Measurements from ENCODE around the gene TIFAB.

Gene TIFAB

DNA sequence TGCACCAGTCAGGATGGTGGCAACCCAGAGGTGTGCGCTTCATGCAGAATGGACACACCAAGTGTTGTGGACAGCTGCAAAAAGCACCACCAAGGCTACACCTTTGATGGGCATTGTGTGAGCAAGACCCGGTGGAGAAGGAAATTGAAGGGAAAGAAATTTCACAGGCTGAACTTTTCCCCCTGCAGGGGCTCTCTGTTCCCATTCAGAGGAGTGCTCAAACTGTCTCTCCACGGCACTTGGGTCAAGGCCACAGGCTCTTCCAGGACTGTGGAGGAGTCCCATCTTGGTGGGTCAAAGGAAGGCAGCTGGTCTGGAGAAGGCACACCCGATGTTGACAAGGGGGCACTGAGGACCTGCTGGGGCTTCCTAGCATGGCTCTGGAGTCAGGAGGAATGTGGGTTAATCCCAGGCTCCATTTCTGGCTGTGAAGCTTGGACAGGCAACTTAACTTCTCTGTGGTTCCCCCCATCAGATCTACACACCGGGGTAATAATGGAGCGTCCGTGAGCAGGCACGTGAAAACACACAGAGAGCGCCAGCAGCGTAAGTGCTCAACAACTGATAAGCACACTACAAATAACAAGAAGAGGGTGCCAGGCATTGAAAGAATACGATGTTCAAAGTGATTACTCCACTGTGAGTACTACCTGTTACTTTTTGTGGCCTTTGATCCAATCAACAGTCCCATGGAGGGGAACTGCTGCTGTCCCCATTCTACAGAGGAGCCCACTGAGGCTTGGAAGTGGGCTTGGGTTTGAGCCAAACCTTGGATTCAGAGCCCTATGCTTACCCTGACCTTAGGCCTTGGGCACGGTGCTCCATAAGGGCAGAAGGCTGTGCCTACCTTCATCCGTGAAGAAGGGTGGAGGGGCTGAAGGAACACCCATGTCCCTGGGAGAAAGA lies 34.2 kb upstream of the TIFAB start:
- no peak overlapping the region for H2BK12ac ChIP-seq (ENCODE audit: low read length)
- peaks cover 1% of the 10 kb centered on the region for H3K79me1 ChIP-seq (ENCODE audit: low read depth, low read length)
- peaks cover 3% of the 10 kb centered on the region in 2 donors for H3K9me3 ChIP-seq (replicated peaks in 1 of 2; ENCODE audit: control insufficient read depth in 2 of 2, insufficient read depth in 1 of 2, low read depth in 1 of 2, low read length in 2 of 2)
- H2AFZ ChIP-seq (ENCODE audit: low read length) = no peak overlapping the region
- peaks cover 8 to 96% (median 80%) of the 10 kb centered on the region in 3 experiments for H3K27me3 ChIP-seq (ENCODE audit: control insufficient read depth in 3 of 3, insufficient read depth in 3 of 3, low read depth in 1 of 3, low read length in 3 of 3)
- no peaks in the 10 kb centered on the region for H3K36me3 ChIP-seq (replicated peaks in 1 of 2; ENCODE audit: control insufficient read depth in 2 of 2, insufficient read depth in 2 of 2, low read length in 2 of 2)
- H4K8ac ChIP-seq (ENCODE audit: low read depth, low read length) = no peak overlapping the region
- no peak for DNase-seq (ENCODE audit: low spot score)
- peak overlapping the region in 1 of 2 donors; percentile 48 for H3K4me3 ChIP-seq (ENCODE audit: low read length in 2 of 2)
- no peak overlapping the region for H4K91ac ChIP-seq (ENCODE audit: low read depth, low read length, poor library complexity)
- H3K4me1 ChIP-seq (ENCODE audit: control insufficient read depth in 2 of 2, insufficient read depth in 1 of 2, low read depth in 1 of 2, low read length in 2 of 2) = peaks cover 12 to 25% of the 10 kb centered on the region in 2 donors
- no peak overlapping the region for H2BK15ac ChIP-seq (ENCODE audit: low read length)
- no CpG with 5 or more reads among the region's 13 CpGs for WGBS, 2 donors (ENCODE audit: extremely low coverage in 2 of 2, insufficient read length in 2 of 2, insufficient replicate concordance in 1 of 2)
- H3K18ac ChIP-seq (ENCODE audit: low read length) = no peak overlapping the region
- H3K9ac ChIP-seq (ENCODE audit: low read depth, low read length, poor library complexity) = no peak overlapping the region
- H3K4ac ChIP-seq (ENCODE audit: low read length) = no peak overlapping the region
- H3K4me2 ChIP-seq (ENCODE audit: insufficient read depth, low read length, poor library complexity, severe bottlenecking) = no peak overlapping the region
- H3K23ac ChIP-seq (ENCODE audit: low read depth, low read length, poor library complexity) = no peak overlapping the region
- no peak overlapping the region for H3K14ac ChIP-seq (ENCODE audit: low read length)
- no peak overlapping the region for H3K27ac ChIP-seq (replicated peaks; ENCODE audit: low read length)
- H2BK120ac ChIP-seq (ENCODE audit: low read depth, low read length) = no peak overlapping the region
- no peak overlapping the region for H2BK5ac ChIP-seq (ENCODE audit: low read length)
- H2AK5ac ChIP-seq (ENCODE audit: low read depth, low read length) = peak overlapping the region; percentile 5

DNA sequence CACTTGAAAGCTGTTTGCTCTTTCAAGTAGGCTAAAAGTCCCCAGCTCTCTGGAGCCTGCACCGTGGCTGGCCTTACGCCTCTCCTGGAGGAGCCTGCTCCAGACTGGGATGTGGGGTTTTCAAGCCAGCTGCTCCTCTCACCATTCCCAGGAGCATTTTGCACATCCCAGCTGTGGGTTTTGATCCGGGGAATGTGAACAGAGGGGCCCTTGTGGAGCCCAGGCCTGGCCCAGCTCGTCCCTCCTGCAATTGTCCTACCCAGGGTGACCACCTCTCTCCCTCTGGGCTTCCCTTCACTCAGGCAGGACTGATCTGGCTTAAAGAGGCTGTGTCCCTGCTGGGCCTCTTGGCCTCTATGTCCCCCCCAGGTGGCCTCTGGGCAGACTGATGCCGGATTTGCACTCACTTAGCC lies 32.5 kb upstream of the TIFAB start:
- no peak overlapping the region for H3K23ac ChIP-seq (ENCODE audit: low read depth, low read length, poor library complexity)
- no peak overlapping the region for H3K4ac ChIP-seq (ENCODE audit: low read length)
- H2BK120ac ChIP-seq (ENCODE audit: low read depth, low read length) = no peak overlapping the region
- H4K8ac ChIP-seq (ENCODE audit: low read depth, low read length) = no peak overlapping the region
- no peak overlapping the region for H2BK5ac ChIP-seq (ENCODE audit: low read length)
- no peaks in the 10 kb centered on the region for H3K36me3 ChIP-seq (replicated peaks in 1 of 2; ENCODE audit: control insufficient read depth in 2 of 2, insufficient read depth in 2 of 2, low read length in 2 of 2)
- H3K4me2 ChIP-seq (ENCODE audit: insufficient read depth, low read length, poor library complexity, severe bottlenecking) = no peak overlapping the region
- DNase-seq (ENCODE audit: low spot score) = no peak
- no peak overlapping the region for H3K4me3 ChIP-seq (ENCODE audit: low read length in 2 of 2)
- H2BK15ac ChIP-seq (ENCODE audit: low read length) = no peak overlapping the region
- H3K14ac ChIP-seq (ENCODE audit: low read length) = no peak overlapping the region
- H4K91ac ChIP-seq (ENCODE audit: low read depth, low read length, poor library complexity) = no peak overlapping the region
- no peak overlapping the region for H2BK12ac ChIP-seq (ENCODE audit: low read length)
- H3K27me3 ChIP-seq (ENCODE audit: control insufficient read depth in 3 of 3, insufficient read depth in 3 of 3, low read depth in 1 of 3, low read length in 3 of 3) = peaks cover 4 to 87% (median 76%) of the 10 kb centered on the region in 3 experiments
- no peak overlapping the region for H3K9ac ChIP-seq (ENCODE audit: low read depth, low read length, poor library complexity)
- no peak overlapping the region for H3K18ac ChIP-seq (ENCODE audit: low read length)
- H3K4me1 ChIP-seq (ENCODE audit: control insufficient read depth in 2 of 2, insufficient read depth in 1 of 2, low read depth in 1 of 2, low read length in 2 of 2) = peaks cover 6 to 10% of the 10 kb centered on the region in 2 donors
- no peak overlapping the region for H2AK5ac ChIP-seq (ENCODE audit: low read depth, low read length)
- no CpG with 5 or more reads among the region's 5 CpGs for WGBS, 2 donors (ENCODE audit: extremely low coverage in 2 of 2, insufficient read length in 2 of 2, insufficient replicate concordance in 1 of 2)
- peaks cover 1% of the 10 kb centered on the region for H3K79me1 ChIP-seq (ENCODE audit: low read depth, low read length)
- H2AFZ ChIP-seq (ENCODE audit: low read length) = no peak overlapping the region
- no peak overlapping the region for H3K27ac ChIP-seq (replicated peaks; ENCODE audit: low read length)
- peaks cover 0 to 3% of the 10 kb centered on the region in 2 donors for H3K9me3 ChIP-seq (replicated peaks in 1 of 2; ENCODE audit: control insufficient read depth in 2 of 2, insufficient read depth in 1 of 2, low read depth in 1 of 2, low read length in 2 of 2)

DNA sequence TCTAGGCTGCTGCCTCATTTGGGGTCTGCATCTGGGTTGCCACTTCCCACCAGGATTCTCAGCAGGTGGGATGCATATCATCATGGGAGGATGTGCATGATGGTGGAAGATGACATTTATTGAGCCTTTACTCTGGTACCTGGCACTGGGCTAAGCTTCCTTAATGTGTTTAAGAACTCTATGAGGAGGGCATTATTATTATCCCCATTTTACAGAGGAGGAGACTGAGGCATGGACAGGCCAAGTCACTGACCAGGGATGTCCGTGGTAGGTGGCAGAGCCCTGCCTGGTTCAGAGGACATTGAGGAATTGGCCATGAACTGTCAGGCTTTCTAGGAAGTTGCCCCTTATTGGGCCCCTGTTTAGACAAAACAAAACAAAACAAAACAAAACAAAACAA lies 31.1 kb upstream of the TIFAB start:
- no peak for DNase-seq (ENCODE audit: low spot score)
- Histone ChIP-seq H3K23ac (ENCODE audit: low read depth, low read length, poor library complexity) (no peak overlapping the region), H3K27ac (replicated peaks; ENCODE audit: low read length) (no peak overlapping the region), H3K27me3 (ENCODE audit: control insufficient read depth in 3 of 3, insufficient read depth in 3 of 3, low read depth in 1 of 3, low read length in 3 of 3) (peaks cover 4 to 87% (median 77%) of the 10 kb centered on the region in 3 experiments), H3K4me3 (ENCODE audit: low read length in 2 of 2) (no peak overlapping the region), H2AFZ (ENCODE audit: low read length) (no peak overlapping the region), H2BK120ac (ENCODE audit: low read depth, low read length) (no peak overlapping the region), H3K18ac (ENCODE audit: low read length) (no peak overlapping the region), H3K79me1 (ENCODE audit: low read depth, low read length) (peaks cover 1% of the 10 kb centered on the region), H2BK12ac (ENCODE audit: low read length) (no peak overlapping the region), H3K4me1 (ENCODE audit: control insufficient read depth in 2 of 2, insufficient read depth in 1 of 2, low read depth in 1 of 2, low read length in 2 of 2) (peaks cover 0 to 12% of the 10 kb centered on the region in 2 donors), H3K9me3 (replicated peaks in 1 of 2; ENCODE audit: control insufficient read depth in 2 of 2, insufficient read depth in 1 of 2, low read depth in 1 of 2, low read length in 2 of 2) (peaks cover 0 to 3% of the 10 kb centered on the region in 2 donors), H3K14ac (ENCODE audit: low read length) (no peak overlapping the region), H3K36me3 (replicated peaks in 1 of 2; ENCODE audit: control insufficient read depth in 2 of 2, insufficient read depth in 2 of 2, low read length in 2 of 2) (no peaks in the 10 kb centered on the region), H4K8ac (ENCODE audit: low read depth, low read length) (no peak overlapping the region), H2BK15ac (ENCODE audit: low read length) (no peak overlapping the region), H3K9ac (ENCODE audit: low read depth, low read length, poor library complexity) (no peak overlapping the region), H2AK5ac (ENCODE audit: low read depth, low read length) (no peak overlapping the region), H3K4ac (ENCODE audit: low read length) (no peak overlapping the region), H3K4me2 (ENCODE audit: insufficient read depth, low read length, poor library complexity, severe bottlenecking) (no peak overlapping the region), H4K91ac (ENCODE audit: low read depth, low read length, poor library complexity) (no peak overlapping the region), H2BK5ac (ENCODE audit: low read length) (no peak overlapping the region)
- WGBS, 2 donors (ENCODE audit: extremely low coverage in 2 of 2, insufficient read length in 2 of 2, insufficient replicate concordance in 1 of 2) = no CpG with 5 or more reads among the region's 1 CpG

DNA sequence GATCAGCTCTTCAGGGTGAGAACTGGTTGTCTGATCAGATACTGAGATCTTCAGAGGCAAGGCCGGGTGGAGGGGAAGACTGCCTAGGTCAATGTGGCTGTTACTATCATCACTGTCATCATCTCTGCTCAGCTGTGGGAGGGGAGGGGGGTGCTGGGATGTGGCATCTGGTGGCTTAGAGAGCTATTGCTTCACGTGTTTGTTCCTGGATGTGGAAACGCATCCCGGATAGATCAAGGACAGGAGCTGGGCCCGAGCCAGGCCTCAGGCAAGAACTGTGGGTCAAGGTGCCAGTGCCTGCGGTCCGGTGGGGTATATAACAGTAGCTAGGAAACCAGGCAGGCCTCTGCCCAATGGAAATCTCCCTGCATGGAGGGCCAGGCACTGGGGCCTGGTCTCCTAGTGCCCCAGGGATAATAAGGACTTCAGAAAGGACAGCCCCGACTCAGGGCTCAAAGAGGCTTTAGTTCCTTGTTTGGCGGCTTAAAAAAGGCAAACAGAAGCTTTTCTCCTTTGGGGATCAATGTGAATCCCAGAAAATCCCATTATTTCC lies 30.3 kb upstream of the TIFAB start:
- H3K4me1 ChIP-seq (ENCODE audit: control insufficient read depth in 2 of 2, insufficient read depth in 1 of 2, low read depth in 1 of 2, low read length in 2 of 2) = peaks cover 4 to 10% of the 10 kb centered on the region in 2 donors
- H3K9ac ChIP-seq (ENCODE audit: low read depth, low read length, poor library complexity) = no peak overlapping the region
- H3K14ac ChIP-seq (ENCODE audit: low read length) = no peak overlapping the region
- no peak overlapping the region for H3K4ac ChIP-seq (ENCODE audit: low read length)
- H2AK5ac ChIP-seq (ENCODE audit: low read depth, low read length) = no peak overlapping the region
- peak overlapping the region; percentile 28 for H3K18ac ChIP-seq (ENCODE audit: low read length)
- H4K91ac ChIP-seq (ENCODE audit: low read depth, low read length, poor library complexity) = no peak overlapping the region
- H3K79me1 ChIP-seq (ENCODE audit: low read depth, low read length) = peaks cover 1% of the 10 kb centered on the region
- peaks cover 0 to 87% (median 74%) of the 10 kb centered on the region in 3 experiments for H3K27me3 ChIP-seq (ENCODE audit: control insufficient read depth in 3 of 3, insufficient read depth in 3 of 3, low read depth in 1 of 3, low read length in 3 of 3)
- H2AFZ ChIP-seq (ENCODE audit: low read length) = no peak overlapping the region
- no peak overlapping the region for H2BK12ac ChIP-seq (ENCODE audit: low read length)
- H3K23ac ChIP-seq (ENCODE audit: low read depth, low read length, poor library complexity) = no peak overlapping the region
- no peak overlapping the region for H2BK15ac ChIP-seq (ENCODE audit: low read length)
- H3K4me3 ChIP-seq (ENCODE audit: low read length in 2 of 2) = no peak overlapping the region
- H3K36me3 ChIP-seq (replicated peaks in 1 of 2; ENCODE audit: control insufficient read depth in 2 of 2, insufficient read depth in 2 of 2, low read length in 2 of 2) = no peaks in the 10 kb centered on the region
- DNase-seq (ENCODE audit: low spot score) = no peak
- H3K9me3 ChIP-seq (replicated peaks in 1 of 2; ENCODE audit: control insufficient read depth in 2 of 2, insufficient read depth in 1 of 2, low read depth in 1 of 2, low read length in 2 of 2) = peaks cover 0 to 3% of the 10 kb centered on the region in 2 donors
- no CpG with 5 or more reads among the region's 9 CpGs for WGBS, 2 donors (ENCODE audit: extremely low coverage in 2 of 2, insufficient read length in 2 of 2, insufficient replicate concordance in 1 of 2)
- H4K8ac ChIP-seq (ENCODE audit: low read depth, low read length) = no peak overlapping the region
- H3K27ac ChIP-seq (replicated peaks; ENCODE audit: low read length) = no peak overlapping the region
- H3K4me2 ChIP-seq (ENCODE audit: insufficient read depth, low read length, poor library complexity, severe bottlenecking) = no peak overlapping the region
- H2BK5ac ChIP-seq (ENCODE audit: low read length) = no peak overlapping the region
- H2BK120ac ChIP-seq (ENCODE audit: low read depth, low read length) = no peak overlapping the region
